IMR-90 (cell line): ENCODE measurements around the gene COQ2. TPM values are rescaled to one million over a fixed set of nuclear protein-coding genes. Genes with fewer than 3 reads are reported as not detected.

Source experiments
- ATAC-seq: fragments of 200-7000 bp; cut with Tn5 transposase; 2 replicates; pipeline ENCODE4 v1.9.1; 2020; ENCODE audit warnings: low read depth, mild to moderate bottlenecking, moderate library complexity
- BruUV-seq: library from RNA; stranded (reverse); fragments of 400-500 nt; replicated peaks from 2 replicates; lab custom pipeline; 2021; lab: Mats Ljungman, UMichigan
- CTCF ChIA-PET: fragments of 300-600 bp; formaldehyde crosslinking; extraction: SDS; loops from one replicate; lab custom pipeline; 2021; ENCODE audit warnings: antibody characterized with exemption; lab: Yijun Ruan, JAX
- POLR2A ChIA-PET: fragments of 300-600 bp; sonication (Branson Sonifier 250); formaldehyde crosslinking; loops from one replicate; lab custom pipeline; 2022; ENCODE audit warnings: antibody characterized with exemption; ENCODE audit not compliant: unreplicated experiment; lab: Charles Lee
- DNase-seq: peaks from one replicate; pipeline ENCODE4 v3.0.0; 2013
- H2AFZ ChIP-seq: replicated peaks from 2 replicates; pipeline ENCODE3; 2013; ENCODE audit warnings: low read length, mild to moderate bottlenecking; ENCODE audit not compliant: poor library complexity
- H2AK5ac ChIP-seq: 2 replicates; pipeline ENCODE4 v1.6.1; 2013; ENCODE audit warnings: low read depth, low read length, inconsistent platforms
- H2AK9ac ChIP-seq: replicated peaks from 2 replicates; pipeline ENCODE3; 2013; ENCODE audit warnings: mild to moderate bottlenecking, low read depth, low read length, moderate library complexity; ENCODE audit not compliant: poor library complexity
- H2BK120ac ChIP-seq: 2 replicates; pipeline ENCODE4 v1.6.1; 2013; ENCODE audit warnings: low read depth, low read length, inconsistent platforms
- H2BK15ac ChIP-seq: 3 replicates; pipeline ENCODE4 v1.6.1; 2013; ENCODE audit warnings: low read depth, low read length, inconsistent platforms
- H2BK20ac ChIP-seq: 2 replicates; pipeline ENCODE4 v1.6.1; 2013; ENCODE audit warnings: low read depth, mild to moderate bottlenecking, inconsistent platforms, low read length, moderate library complexity
- H2BK5ac ChIP-seq: 2 replicates; pipeline ENCODE4 v1.6.1; 2013; ENCODE audit warnings: mild to moderate bottlenecking, low read depth, low read length, inconsistent platforms; ENCODE audit not compliant: poor library complexity, severe bottlenecking
- H3K14ac ChIP-seq: replicated peaks from 2 replicates; pipeline ENCODE4 v1.6.1; 2013; ENCODE audit warnings: low read depth, low read length, inconsistent platforms
- H3K18ac ChIP-seq: 2 replicates; pipeline ENCODE4 v1.6.1; 2013; ENCODE audit warnings: low read depth, low read length, control low read depth
- H3K23ac ChIP-seq: 2 replicates; pipeline ENCODE4 v1.6.1; 2013; ENCODE audit warnings: low read depth, low read length, inconsistent platforms
- H3K27ac ChIP-seq: 2 replicates; pipeline ENCODE4 v1.5.1; 2013; ENCODE audit warnings: mild to moderate bottlenecking, control low read depth, low read length; ENCODE audit not compliant: insufficient read depth
- H3K27me3 ChIP-seq: 2 replicates; pipeline ENCODE4 v1.6.1; 2013; ENCODE audit warnings: low read length; ENCODE audit not compliant: control insufficient read depth, insufficient read depth
- H3K36me3 ChIP-seq: 2 replicates; pipeline ENCODE4 v1.6.1; 2013; ENCODE audit warnings: low read length, mixed read lengths; ENCODE audit not compliant: control insufficient read depth, insufficient read depth
- H3K4ac ChIP-seq: 2 replicates; pipeline ENCODE4 v1.6.1; 2013; ENCODE audit warnings: low read depth, low read length, inconsistent platforms
- H3K4me1 ChIP-seq: 2 replicates; pipeline ENCODE4 v1.6.1; 2013; ENCODE audit warnings: low read length, mixed read lengths; ENCODE audit not compliant: control insufficient read depth, insufficient read depth
- H3K4me2 ChIP-seq: 2 replicates; pipeline ENCODE4 v1.6.1; 2013; ENCODE audit warnings: low read depth, mild to moderate bottlenecking, control low read depth, low read length, moderate library complexity
- H3K4me3 ChIP-seq: 2 replicates; pipeline ENCODE4 v1.5.1; 2013; ENCODE audit warnings: low read depth, mild to moderate bottlenecking, control low read depth, low read length, moderate library complexity; ENCODE audit not compliant: insufficient read depth
- H3K56ac ChIP-seq: 2 replicates; pipeline ENCODE4 v1.6.1; 2013; ENCODE audit warnings: low read length, inconsistent platforms; ENCODE audit not compliant: insufficient read depth; ENCODE audit errors: extremely low read depth
- H3K79me1 ChIP-seq, 2 experiments: 2 replicates each; pipeline ENCODE4 v1.6.1; 2013; ENCODE audit warnings: low read length in 2 of 2, inconsistent platforms in 1 of 2, low read depth in 1 of 2
- H3K9ac ChIP-seq: 2 replicates; pipeline ENCODE4 v1.6.1; 2013; ENCODE audit warnings: low read depth, low read length, control low read depth
- H3K9me1 ChIP-seq: 2 replicates; pipeline ENCODE4 v1.6.1; 2013; ENCODE audit warnings: low read length, inconsistent platforms; ENCODE audit not compliant: insufficient read depth
- H3K9me3 ChIP-seq: 2 replicates; pipeline ENCODE4 v1.6.1; 2013; ENCODE audit warnings: low read length; ENCODE audit not compliant: control insufficient read depth, insufficient read depth
- H4K20me1 ChIP-seq: 2 replicates; pipeline ENCODE4 v1.6.1; 2013; ENCODE audit warnings: low read length, inconsistent platforms; ENCODE audit not compliant: insufficient read depth
- H4K5ac ChIP-seq: 2 replicates; pipeline ENCODE4 v1.6.1; 2013; ENCODE audit warnings: mild to moderate bottlenecking, low read depth, low read length, control low read depth
- H4K8ac ChIP-seq, 2 experiments: 2 replicates each; pipeline ENCODE4 v1.6.1; 2013; ENCODE audit warnings: low read depth in 2 of 2, low read length in 2 of 2, control low read depth in 1 of 2, inconsistent platforms in 1 of 2
- H4K91ac ChIP-seq: 2 replicates; pipeline ENCODE4 v1.6.1; 2013; ENCODE audit warnings: low read depth, low read length, inconsistent platforms; ENCODE audit not compliant: insufficient read depth
- BHLHE40 ChIP-seq: fragments of 150-350 bp; IDR thresholded peaks from 2 replicates; pipeline ENCODE4 v1.6.1; 2016; ENCODE audit warnings: mild to moderate bottlenecking, low read depth, low read length
- CEBPB ChIP-seq: IDR thresholded peaks from 2 replicates; pipeline ENCODE4 v1.6.1; 2012; ENCODE audit warnings: low read depth, low read length, improper control_type of control experiment
- CHD1 ChIP-seq: IDR thresholded peaks from 2 replicates; pipeline ENCODE4 v1.6.1; 2012; ENCODE audit warnings: low read depth, low read length, improper control_type of control experiment
- CTCF ChIP-seq: conservative IDR thresholded peaks from 2 replicates; pipeline ENCODE4 v1.5.1; 2012; ENCODE audit warnings: mild to moderate bottlenecking, low read depth, low read length, improper control_type of control experiment
- ELK1 ChIP-seq: fragments of 150-350 bp; IDR thresholded peaks from 2 replicates; pipeline ENCODE4 v1.6.1; 2016; ENCODE audit warnings: low read depth, mild to moderate bottlenecking, low read length, moderate library complexity, borderline replicate concordance
- FOS ChIP-seq: fragments of 150-350 bp; IDR thresholded peaks from 2 replicates; pipeline ENCODE4 v1.6.1; 2016; ENCODE audit warnings: low read depth, low read length
- MAZ ChIP-seq: IDR thresholded peaks from 2 replicates; pipeline ENCODE4 v1.6.1; 2012; ENCODE audit warnings: low read depth, mild to moderate bottlenecking, low read length, improper control_type of control experiment, moderate library complexity, borderline replicate concordance
- POLR2A ChIP-seq: IDR thresholded peaks from 2 replicates; pipeline ENCODE4 v1.6.1; 2012; ENCODE audit warnings: mild to moderate bottlenecking, low read depth, low read length
- RCOR1 ChIP-seq: IDR thresholded peaks from 2 replicates; pipeline ENCODE4 v1.6.1; 2012; ENCODE audit warnings: mild to moderate bottlenecking, low read length, improper control_type of control experiment; ENCODE audit not compliant: insufficient replicate concordance
- RFX5 ChIP-seq: IDR thresholded peaks from 2 replicates; pipeline ENCODE4 v1.8.0; 2012; ENCODE audit warnings: low read depth, mild to moderate bottlenecking, low read length, moderate library complexity
- SMC3 ChIP-seq: fragments of 150-350 bp; IDR thresholded peaks from 2 replicates; pipeline ENCODE4 v1.6.1; 2016; ENCODE audit warnings: low read depth, mild to moderate bottlenecking, antibody characterized with exemption, low read length, moderate library complexity
- WGBS, 2 experiments: methylation state at CpG; one replicate each; pipeline versions ENCODE4 v1.1.5 to v1.1.7; 2013; ENCODE audit warnings: missing lambda C conversion rate in 2 of 2; ENCODE audit not compliant: insufficient read length in 1 of 2; ENCODE audit errors: extremely low coverage in 2 of 2; 5-methylcytosine and 5-hydroxymethylcytosine counted together
- dilution Hi-C: fragments of 300-500 bp; cut with HindIII; formaldehyde crosslinking; loops from one replicate; pipeline ENCODE4 v1.14.3; 2018; ENCODE audit warnings: low sequenced_read_pairs; ENCODE audit not compliant: unreplicated experiment
- in situ Hi-C: fragments of 300-500 bp; cut with MboI; formaldehyde crosslinking; loops from 3 replicates; pipeline ENCODE4 v1.14.3; 2019; ENCODE audit warnings: low sequenced_read_pairs, inconsistent platforms, mixed read lengths
- intact Hi-C: fragments of 100-400 bp; cut with micrococcal nuclease; formaldehyde crosslinking; loops from 2 replicates; pipeline ENCODE4 v1.10.0; 2022
- polyA plus RNA-seq, 3 experiments: library from polyadenylated mRNA; depleted of rRNA; stranded (reverse); fragments of >200 nt; gene quantifications; 2 replicates each; pipeline ENCODE4 v1.2.3, GENCODE V29; 2012; ENCODE audit warnings: low replicate concordance in 1 of 3
- total RNA-seq: library from RNA; depleted of rRNA; stranded (reverse); fragments of >200 nt; gene quantifications from 2 replicates; pipeline ENCODE4 v1.2.3, GENCODE V29; 2012

COQ2 gene
- total and polyA plus RNA-seq, 2 of the 4 experiments (the other 2 are of a cell fraction), result 7.3 to 7.4 TPM

GRCh38 chr4:83267830-83268475, 16.6 kb downstream of the COQ2 start:
- H2AFZ ChIP-seq, result no peak overlapping the region
- no peaks in the 10 kb centered on the region for H3K9me3 ChIP-seq
- BruUV-seq, result no TSS peak
- no peak overlapping the region; the same call in 1 of the 2 replicates for H4K5ac ChIP-seq
- intact Hi-C loops, result no loop called here
- no peak overlapping the region for H3K14ac ChIP-seq
- no CpG with 5 or more reads among the region's 3 CpGs for WGBS, 2 experiments
- H2BK120ac ChIP-seq, result no peak overlapping the region; the same call in 1 of the 2 replicates
- no peak overlapping the region for H4K8ac ChIP-seq
- H2AK5ac ChIP-seq, result no peak overlapping the region
- ATAC-seq (no peak), DNase-seq (no peak)
- H2AK9ac ChIP-seq, result no peak overlapping the region
- H3K23ac ChIP-seq, result no peak overlapping the region
- TF ChIP-seq CHD1, result no peak
- no peak for TF ChIP-seq RCOR1
- no peak for TF ChIP-seq RFX5
- no peak for TF ChIP-seq CEBPB
- TF ChIP-seq ELK1, result no peak
- no peak for TF ChIP-seq FOS
- TF ChIP-seq CTCF, result no peak
- TF ChIP-seq POLR2A, result no peak
- TF ChIP-seq SMC3, result no peak
- no peak for TF ChIP-seq BHLHE40
- TF ChIP-seq MAZ, result no peak
- H3K27me3 ChIP-seq, result no peaks in the 10 kb centered on the region
- H2BK15ac ChIP-seq, result no peak overlapping the region
- in situ Hi-C loops, result loop anchor here (10.0 kb wide), 1 partner anchor 823 kb away; no protein-coding TSS in a partner anchor
- no peak overlapping the region for H2BK20ac ChIP-seq
- CTCF ChIA-PET, result no interaction called here
- POLR2A ChIA-PET, result no interaction called here
- H3K36me3 ChIP-seq, result 0 out of 2 replicates have a peak, but pooled peaks cover 1% of the 10 kb centered on the region
- dilution Hi-C loops, result no loop called here
- no peak overlapping the region for H3K56ac ChIP-seq
- H3K18ac ChIP-seq, result no peak overlapping the region
- no peak overlapping the region for H4K91ac ChIP-seq
- H3K4me3 ChIP-seq, result no peak overlapping the region
- H3K79me1 ChIP-seq, result no peaks in the 10 kb centered on the region
- H3K27ac ChIP-seq, result no peak overlapping the region
- no peak overlapping the region for H2BK5ac ChIP-seq
- peaks cover 4% of the 10 kb centered on the region; the same call in 1 of the 2 replicates for H3K9me1 ChIP-seq
- H3K4me2 ChIP-seq, result no peak overlapping the region; the same call in 1 of the 2 replicates
- no peak overlapping the region for H3K9ac ChIP-seq
- H3K4me1 ChIP-seq, result peaks cover 2% of the 10 kb centered on the region; the same call in 1 of the 2 replicates
- H3K4ac ChIP-seq, result peak overlapping the region; percentile 33; the same call in 1 of the 2 replicates
- no peaks in the 10 kb centered on the region for H4K20me1 ChIP-seq
